ENCODE measurements around the gene EPHA2.

The EPHA2 gene

DNA sequence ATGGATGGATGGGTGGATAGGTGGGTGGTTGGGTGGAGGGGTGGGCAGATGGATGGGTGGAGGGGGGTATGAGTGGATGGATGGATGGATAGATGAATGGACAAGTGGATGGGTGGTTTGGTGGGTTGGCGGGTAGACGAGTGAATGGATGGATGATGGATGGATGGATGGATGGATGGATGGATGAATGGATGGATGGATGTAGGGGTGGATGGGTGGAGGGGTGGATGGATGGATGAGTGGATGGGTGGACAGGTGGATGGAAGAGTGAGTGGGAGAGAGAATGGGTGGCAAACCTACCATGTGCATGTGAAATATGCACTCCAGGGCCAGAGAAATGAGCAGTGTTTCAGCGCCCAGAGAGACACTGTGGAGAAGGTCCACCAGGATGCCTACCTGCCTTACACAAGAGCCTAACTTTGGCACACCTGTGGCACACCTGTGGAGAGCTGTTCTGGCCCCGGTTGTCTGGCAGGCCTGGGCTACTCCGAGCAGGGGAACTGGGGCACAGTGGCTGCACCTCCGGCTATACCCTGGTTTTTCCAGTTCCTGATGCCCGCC, 12.8 kb downstream of the EPHA2 start (continued):
- no peak for TF ChIP-seq TOX (CRISPR knock-in tag; IDR thresholded peaks at IDR 0.05; ENCODE audit: borderline replicate concordance)
- no peak for TF ChIP-seq ZNF8 (CRISPR knock-in tag; IDR thresholded peaks at IDR 0.05)
- TF ChIP-seq, protein P1, sequence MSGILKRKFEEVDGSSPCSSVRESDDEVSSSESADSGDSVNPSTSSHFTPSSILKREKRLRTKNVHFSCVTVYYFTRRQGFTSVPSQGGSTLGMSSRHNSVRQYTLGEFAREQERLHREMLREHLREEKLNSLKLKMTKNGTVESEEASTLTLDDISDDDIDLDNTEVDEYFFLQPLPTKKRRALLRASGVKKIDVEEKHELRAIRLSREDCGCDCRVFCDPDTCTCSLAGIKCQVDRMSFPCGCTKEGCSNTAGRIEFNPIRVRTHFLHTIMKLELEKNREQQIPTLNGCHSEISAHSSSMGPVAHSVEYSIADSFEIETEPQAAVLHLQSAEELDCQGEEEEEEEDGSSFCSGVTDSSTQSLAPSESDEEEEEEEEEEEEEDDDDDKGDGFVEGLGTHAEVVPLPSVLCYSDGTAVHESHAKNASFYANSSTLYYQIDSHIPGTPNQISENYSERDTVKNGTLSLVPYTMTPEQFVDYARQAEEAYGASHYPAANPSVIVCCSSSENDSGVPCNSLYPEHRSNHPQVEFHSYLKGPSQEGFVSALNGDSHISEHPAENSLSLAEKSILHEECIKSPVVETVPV (CRISPR knock-in tag; IDR thresholded peaks at IDR 0.05) = no peak
- no peak for TF ChIP-seq ZC3H10 (CRISPR knock-in tag; IDR thresholded peaks at IDR 0.05)
- TF ChIP-seq GLIS3 (CRISPR knock-in tag; IDR thresholded peaks at IDR 0.05) = no peak

DNA sequence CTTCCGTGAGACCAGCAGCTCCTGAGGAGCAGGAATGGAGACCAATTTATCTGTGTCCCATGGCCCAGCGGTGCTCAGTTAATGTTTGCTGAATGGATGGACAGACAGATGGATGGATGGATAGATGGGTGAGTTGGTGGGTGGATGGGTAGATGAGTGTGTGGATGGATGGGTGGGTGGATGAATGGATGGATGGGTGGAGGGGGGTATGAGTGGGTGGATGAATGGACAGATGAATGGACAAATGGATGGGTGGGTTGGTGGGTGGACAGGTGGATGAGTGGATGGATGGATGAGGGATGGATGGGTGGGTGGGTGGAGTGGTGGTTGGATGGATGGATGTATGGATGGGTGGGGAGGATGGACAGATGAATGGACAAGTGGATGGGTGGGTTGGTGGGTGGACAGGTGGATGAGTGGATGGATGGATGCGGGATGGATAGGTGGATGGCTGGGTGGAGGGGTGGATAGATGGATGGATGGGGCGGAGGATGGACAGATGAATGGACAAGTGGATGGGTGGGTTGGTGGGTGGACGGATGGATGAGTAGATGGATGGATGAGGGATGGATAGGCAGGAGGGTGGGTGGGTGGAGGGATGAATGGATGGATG, 13.4 kb downstream of the EPHA2 start:
- ATAC-seq = no peak
- TF ChIP-seq ARNTL (CRISPR knock-in tag; IDR thresholded peaks at IDR 0.05; ENCODE audit: borderline replicate concordance, low read depth) (no peak), TOX (CRISPR knock-in tag; IDR thresholded peaks at IDR 0.05; ENCODE audit: borderline replicate concordance) (no peak), ZNF565 (CRISPR knock-in tag; conservative IDR thresholded peaks at IDR 0.05; ENCODE audit: low read depth) (no peak), ISL1 (CRISPR knock-in tag; IDR thresholded peaks at IDR 0.05) (no peak), RARB (CRISPR knock-in tag; IDR thresholded peaks at IDR 0.05) (no peak), ZC3H10 (CRISPR knock-in tag; IDR thresholded peaks at IDR 0.05) (no peak), SNAI2 (CRISPR knock-in tag; IDR thresholded peaks at IDR 0.05) (no peak), GLIS3 (CRISPR knock-in tag; IDR thresholded peaks at IDR 0.05) (no peak), ZFP30 (CRISPR knock-in tag; IDR thresholded peaks at IDR 0.05) (no peak), CSDC2 (CRISPR knock-in tag; IDR thresholded peaks at IDR 0.05) (no peak), ZNF70 (CRISPR knock-in tag; IDR thresholded peaks at IDR 0.05) (no peak), TCF4 (CRISPR knock-in tag; IDR thresholded peaks at IDR 0.05; ENCODE audit: borderline replicate concordance) (no peak), ZFP3 (CRISPR knock-in tag; IDR thresholded peaks at IDR 0.05) (no peak)
- TF ChIP-seq, protein P2, sequence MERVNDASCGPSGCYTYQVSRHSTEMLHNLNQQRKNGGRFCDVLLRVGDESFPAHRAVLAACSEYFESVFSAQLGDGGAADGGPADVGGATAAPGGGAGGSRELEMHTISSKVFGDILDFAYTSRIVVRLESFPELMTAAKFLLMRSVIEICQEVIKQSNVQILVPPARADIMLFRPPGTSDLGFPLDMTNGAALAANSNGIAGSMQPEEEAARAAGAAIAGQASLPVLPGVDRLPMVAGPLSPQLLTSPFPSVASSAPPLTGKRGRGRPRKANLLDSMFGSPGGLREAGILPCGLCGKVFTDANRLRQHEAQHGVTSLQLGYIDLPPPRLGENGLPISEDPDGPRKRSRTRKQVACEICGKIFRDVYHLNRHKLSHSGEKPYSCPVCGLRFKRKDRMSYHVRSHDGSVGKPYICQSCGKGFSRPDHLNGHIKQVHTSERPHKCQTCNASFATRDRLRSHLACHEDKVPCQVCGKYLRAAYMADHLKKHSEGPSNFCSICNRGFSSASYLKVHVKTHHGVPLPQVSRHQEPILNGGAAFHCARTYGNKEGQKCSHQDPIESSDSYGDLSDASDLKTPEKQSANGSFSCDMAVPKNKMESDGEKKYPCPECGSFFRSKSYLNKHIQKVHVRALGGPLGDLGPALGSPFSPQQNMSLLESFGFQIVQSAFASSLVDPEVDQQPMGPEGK (CRISPR knock-in tag; IDR thresholded peaks at IDR 0.05; ENCODE audit: borderline replicate concordance) = no peak
- TF ChIP-seq, protein P1 (CRISPR knock-in tag; IDR thresholded peaks at IDR 0.05) = no peak

DNA sequence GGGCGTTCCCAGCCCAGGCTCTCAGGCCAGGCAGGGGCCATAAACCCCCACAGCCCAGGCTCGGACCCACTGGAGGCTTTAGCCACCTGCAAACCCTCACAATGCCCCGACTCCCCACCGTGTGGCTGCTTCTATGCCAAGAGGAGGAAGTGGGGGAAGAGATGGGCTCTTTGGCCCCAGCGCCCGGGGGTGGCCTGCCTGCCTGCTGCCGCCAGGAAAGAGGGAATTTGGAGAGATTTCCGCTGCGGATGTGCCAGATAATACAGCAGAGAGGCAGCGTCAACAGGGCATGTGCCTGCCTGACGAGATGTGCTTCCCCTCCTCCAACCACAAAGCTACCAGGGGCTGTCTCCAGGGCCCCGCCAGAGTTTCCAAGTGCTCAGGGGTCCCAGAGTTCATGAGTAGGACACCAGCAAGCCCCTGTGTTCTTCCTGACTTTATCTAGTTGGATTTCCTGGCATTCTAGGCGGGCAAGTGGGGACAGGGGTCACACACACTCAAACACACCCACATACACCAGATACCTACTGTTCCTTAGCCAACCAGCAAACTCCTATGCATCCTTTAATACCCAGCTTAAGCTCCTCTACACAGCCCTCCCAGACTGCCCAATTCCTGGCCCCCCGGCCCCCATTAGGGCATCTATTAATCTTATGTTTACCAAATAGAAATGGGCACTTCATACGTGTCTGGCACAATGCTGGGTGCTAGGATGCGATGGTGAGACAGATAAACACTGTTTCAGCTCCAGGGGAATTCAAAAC, 14.1 kb downstream of the EPHA2 start:
- peak; percentile 98 for TF ChIP-seq ZFP3 (CRISPR knock-in tag; IDR thresholded peaks at IDR 0.05)
- no peak for TF ChIP-seq ZNF565 (CRISPR knock-in tag; conservative IDR thresholded peaks at IDR 0.05; ENCODE audit: low read depth)
- peak; percentile 8 for ATAC-seq

DNA sequence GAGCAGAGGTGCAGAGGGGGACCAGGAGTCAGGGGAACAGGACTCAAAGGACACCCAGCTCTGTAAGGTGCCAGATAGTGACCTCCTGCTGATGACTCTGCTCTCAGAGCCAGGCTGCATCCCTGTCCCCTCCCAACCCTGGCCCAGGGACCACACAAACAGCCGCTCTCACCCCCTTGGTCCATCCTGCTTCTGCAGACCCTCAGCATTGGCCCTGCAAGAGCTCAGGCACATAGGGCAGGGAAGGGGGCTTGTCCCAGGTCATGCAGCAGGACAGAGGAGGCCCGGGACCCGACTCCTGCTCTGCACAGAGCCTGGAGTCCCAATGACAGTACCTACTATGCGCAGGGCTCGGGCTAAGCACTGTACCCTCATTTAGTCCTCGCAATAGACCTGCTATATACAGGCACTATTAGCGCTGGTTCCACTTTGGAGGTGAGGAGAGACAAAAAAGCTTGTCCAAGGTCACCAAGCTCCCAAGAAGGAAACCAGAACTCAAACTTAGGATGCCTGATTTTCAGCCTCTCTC, 15.7 kb downstream of the EPHA2 start:
- no peak; the same call in 2 of the 3 replicates for ATAC-seq
- TF ChIP-seq ISL1 (CRISPR knock-in tag; IDR thresholded peaks at IDR 0.05) (no peak), TCF4 (CRISPR knock-in tag; IDR thresholded peaks at IDR 0.05; ENCODE audit: borderline replicate concordance) (no peak), ZFP3 (CRISPR knock-in tag; IDR thresholded peaks at IDR 0.05) (no peak), CSDC2 (CRISPR knock-in tag; IDR thresholded peaks at IDR 0.05) (no peak), GLIS3 (CRISPR knock-in tag; IDR thresholded peaks at IDR 0.05) (no peak), TOX (CRISPR knock-in tag; IDR thresholded peaks at IDR 0.05; ENCODE audit: borderline replicate concordance) (no peak), PPARA (CRISPR knock-in tag; IDR thresholded peaks at IDR 0.05; ENCODE audit: borderline replicate concordance) (no peak)
- TF ChIP-seq, protein P3, sequence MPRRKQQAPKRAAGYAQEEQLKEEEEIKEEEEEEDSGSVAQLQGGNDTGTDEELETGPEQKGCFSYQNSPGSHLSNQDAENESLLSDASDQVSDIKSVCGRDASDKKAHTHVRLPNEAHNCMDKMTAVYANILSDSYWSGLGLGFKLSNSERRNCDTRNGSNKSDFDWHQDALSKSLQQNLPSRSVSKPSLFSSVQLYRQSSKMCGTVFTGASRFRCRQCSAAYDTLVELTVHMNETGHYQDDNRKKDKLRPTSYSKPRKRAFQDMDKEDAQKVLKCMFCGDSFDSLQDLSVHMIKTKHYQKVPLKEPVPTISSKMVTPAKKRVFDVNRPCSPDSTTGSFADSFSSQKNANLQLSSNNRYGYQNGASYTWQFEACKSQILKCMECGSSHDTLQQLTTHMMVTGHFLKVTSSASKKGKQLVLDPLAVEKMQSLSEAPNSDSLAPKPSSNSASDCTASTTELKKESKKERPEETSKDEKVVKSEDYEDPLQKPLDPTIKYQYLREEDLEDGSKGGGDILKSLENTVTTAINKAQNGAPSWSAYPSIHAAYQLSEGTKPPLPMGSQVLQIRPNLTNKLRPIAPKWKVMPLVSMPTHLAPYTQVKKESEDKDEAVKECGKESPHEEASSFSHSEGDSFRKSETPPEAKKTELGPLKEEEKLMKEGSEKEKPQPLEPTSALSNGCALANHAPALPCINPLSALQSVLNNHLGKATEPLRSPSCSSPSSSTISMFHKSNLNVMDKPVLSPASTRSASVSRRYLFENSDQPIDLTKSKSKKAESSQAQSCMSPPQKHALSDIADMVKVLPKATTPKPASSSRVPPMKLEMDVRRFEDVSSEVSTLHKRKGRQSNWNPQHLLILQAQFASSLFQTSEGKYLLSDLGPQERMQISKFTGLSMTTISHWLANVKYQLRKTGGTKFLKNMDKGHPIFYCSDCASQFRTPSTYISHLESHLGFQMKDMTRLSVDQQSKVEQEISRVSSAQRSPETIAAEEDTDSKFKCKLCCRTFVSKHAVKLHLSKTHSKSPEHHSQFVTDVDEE (CRISPR knock-in tag; IDR thresholded peaks at IDR 0.05) = no peak
- TF ChIP-seq, protein P1 (CRISPR knock-in tag; IDR thresholded peaks at IDR 0.05) = no peak
- TF ChIP-seq, protein P4, sequence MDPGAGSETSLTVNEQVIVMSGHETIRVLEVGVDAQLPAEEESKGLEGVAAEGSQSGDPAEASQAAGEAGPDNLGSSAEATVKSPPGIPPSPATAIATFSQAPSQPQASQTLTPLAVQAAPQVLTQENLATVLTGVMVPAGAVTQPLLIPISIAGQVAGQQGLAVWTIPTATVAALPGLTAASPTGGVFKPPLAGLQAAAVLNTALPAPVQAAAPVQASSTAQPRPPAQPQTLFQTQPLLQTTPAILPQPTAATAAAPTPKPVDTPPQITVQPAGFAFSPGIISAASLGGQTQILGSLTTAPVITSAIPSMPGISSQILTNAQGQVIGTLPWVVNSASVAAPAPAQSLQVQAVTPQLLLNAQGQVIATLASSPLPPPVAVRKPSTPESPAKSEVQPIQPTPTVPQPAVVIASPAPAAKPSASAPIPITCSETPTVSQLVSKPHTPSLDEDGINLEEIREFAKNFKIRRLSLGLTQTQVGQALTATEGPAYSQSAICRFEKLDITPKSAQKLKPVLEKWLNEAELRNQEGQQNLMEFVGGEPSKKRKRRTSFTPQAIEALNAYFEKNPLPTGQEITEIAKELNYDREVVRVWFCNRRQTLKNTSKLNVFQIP (CRISPR knock-in tag; IDR thresholded peaks at IDR 0.05; ENCODE audit: borderline replicate concordance, low read depth) = no peak
- TF ChIP-seq, protein P2 (CRISPR knock-in tag; IDR thresholded peaks at IDR 0.05; ENCODE audit: borderline replicate concordance) = no peak

All from SK-N-SH treated with all-trans-retinoic acid at 6 μM for 48 hours (cell line).